HepG2 (cell line): ENCODE data around the gene KLF11. TPM values are rescaled to one million over a fixed set of nuclear protein-coding genes. Genes with fewer than 3 reads are reported as not detected.

ENCODE experiments used
- AKNA ChIP-seq: sonication (generic); formaldehyde crosslinking; IDR thresholded peaks from 2 replicates; pipeline ENCODE4 v1.4.0; 2020; ENCODE audit warnings: missing genetic modification reagents, borderline replicate concordance
- MNT ChIP-seq: fragments of 450-650 bp; IDR thresholded peaks from 2 replicates; pipeline ENCODE4 v1.6.1; 2016
- NR2C2 ChIP-seq: sonication (generic); formaldehyde crosslinking; IDR thresholded peaks from 2 replicates; pipeline ENCODE4 v1.4.0; 2020; ENCODE audit warnings: missing genetic modification reagents, mild to moderate bottlenecking, moderate library complexity, borderline replicate concordance
- ZC3H4 ChIP-seq: sonication (generic); formaldehyde crosslinking; IDR thresholded peaks from 2 replicates; pipeline ENCODE4 v1.4.0; 2020; ENCODE audit warnings: missing genetic modification reagents, borderline replicate concordance
- ZNF136 ChIP-seq: sonication (generic); formaldehyde crosslinking; IDR thresholded peaks from 2 replicates; pipeline ENCODE4 v1.8.1; 2022; ENCODE audit warnings: low read depth, mild to moderate bottlenecking, moderate library complexity, missing genetic modification reagents
- polyA plus RNA-seq, 8 experiments: library from polyadenylated mRNA; depleted of rRNA in 3 of 8; stranded (reverse) in 7 of 8; unstranded in 1 of 8; fragments of >200 nt; fragmentation: Illumina TruSeq in 4 of 8; extraction: Trizol in 4 of 8; gene quantifications; 2 replicates each; pipeline versions ENCODE4 v1.2.1 to v1.2.3, GENCODE V29; 2011 to 2016; ENCODE audit warnings: low read depth in 4 of 8, missing spikeins in 1 of 8, mixed read lengths in 1 of 8; ENCODE audit not compliant: insufficient read depth in 1 of 8
- total RNA-seq, 5 experiments: library from RNA; depleted of rRNA; stranded (reverse); fragments of >200 nt; fragmentation: Illumina TruSeq; extraction: Trizol; gene quantifications; 2 replicates each; pipeline ENCODE4 v1.2.3, GENCODE V29; 2016; ENCODE audit warnings: low read depth in 1 of 5
- TF ChIP-seq, protein P1 (sequence below), 2 experiments: sonication (generic) in 1 of 2; formaldehyde crosslinking in 1 of 2; IDR thresholded peaks; 2 replicates each; pipeline versions ENCODE4 v1.6.1 to v1.9.0; 2014 to 2022; ENCODE audit warnings: antibody characterized with exemption in 1 of 2, borderline replicate concordance in 1 of 2, inconsistent platforms in 1 of 2, low read depth in 1 of 2, missing genetic modification reagents in 1 of 2
- TF ChIP-seq, protein P2 (sequence below): sonication (generic); formaldehyde crosslinking; IDR thresholded peaks from 2 replicates; pipeline ENCODE4 v1.4.0; 2020; ENCODE audit warnings: mild to moderate bottlenecking, low read depth, missing genetic modification reagents
- TF ChIP-seq, protein P3 (sequence below): sonication (generic); formaldehyde crosslinking; IDR thresholded peaks from 2 replicates; pipeline ENCODE4 v1.5.0; 2020; ENCODE audit warnings: mild to moderate bottlenecking, missing genetic modification reagents

The KLF11 gene
- total and polyA plus RNA-seq, 2 of the 13 experiments (the other 11 are each of a cell fraction or from before 2014, with no cell fraction given) = 2.5 to 11.8 TPM

- TF ChIP-seq, protein P1, sequence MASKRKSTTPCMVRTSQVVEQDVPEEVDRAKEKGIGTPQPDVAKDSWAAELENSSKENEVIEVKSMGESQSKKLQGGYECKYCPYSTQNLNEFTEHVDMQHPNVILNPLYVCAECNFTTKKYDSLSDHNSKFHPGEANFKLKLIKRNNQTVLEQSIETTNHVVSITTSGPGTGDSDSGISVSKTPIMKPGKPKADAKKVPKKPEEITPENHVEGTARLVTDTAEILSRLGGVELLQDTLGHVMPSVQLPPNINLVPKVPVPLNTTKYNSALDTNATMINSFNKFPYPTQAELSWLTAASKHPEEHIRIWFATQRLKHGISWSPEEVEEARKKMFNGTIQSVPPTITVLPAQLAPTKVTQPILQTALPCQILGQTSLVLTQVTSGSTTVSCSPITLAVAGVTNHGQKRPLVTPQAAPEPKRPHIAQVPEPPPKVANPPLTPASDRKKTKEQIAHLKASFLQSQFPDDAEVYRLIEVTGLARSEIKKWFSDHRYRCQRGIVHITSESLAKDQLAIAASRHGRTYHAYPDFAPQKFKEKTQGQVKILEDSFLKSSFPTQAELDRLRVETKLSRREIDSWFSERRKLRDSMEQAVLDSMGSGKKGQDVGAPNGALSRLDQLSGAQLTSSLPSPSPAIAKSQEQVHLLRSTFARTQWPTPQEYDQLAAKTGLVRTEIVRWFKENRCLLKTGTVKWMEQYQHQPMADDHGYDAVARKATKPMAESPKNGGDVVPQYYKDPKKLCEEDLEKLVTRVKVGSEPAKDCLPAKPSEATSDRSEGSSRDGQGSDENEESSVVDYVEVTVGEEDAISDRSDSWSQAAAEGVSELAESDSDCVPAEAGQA (IDR thresholded peaks at IDR 0.05; ENCODE audit: low read depth) = no peak
- TF ChIP-seq, protein P1 (CRISPR knock-in tag; IDR thresholded peaks at IDR 0.05; ENCODE audit: borderline replicate concordance) = no peak
- TF ChIP-seq, protein P2, sequence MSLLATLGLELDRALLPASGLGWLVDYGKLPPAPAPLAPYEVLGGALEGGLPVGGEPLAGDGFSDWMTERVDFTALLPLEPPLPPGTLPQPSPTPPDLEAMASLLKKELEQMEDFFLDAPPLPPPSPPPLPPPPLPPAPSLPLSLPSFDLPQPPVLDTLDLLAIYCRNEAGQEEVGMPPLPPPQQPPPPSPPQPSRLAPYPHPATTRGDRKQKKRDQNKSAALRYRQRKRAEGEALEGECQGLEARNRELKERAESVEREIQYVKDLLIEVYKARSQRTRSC (CRISPR knock-in tag) = no peak
- TF ChIP-seq MNT (no peak), ZNF136 (CRISPR knock-in tag) (no peak), ZC3H4 (CRISPR knock-in tag) (no peak), NR2C2 (CRISPR knock-in tag) (no peak), AKNA (no peak)
- TF ChIP-seq, protein P3, sequence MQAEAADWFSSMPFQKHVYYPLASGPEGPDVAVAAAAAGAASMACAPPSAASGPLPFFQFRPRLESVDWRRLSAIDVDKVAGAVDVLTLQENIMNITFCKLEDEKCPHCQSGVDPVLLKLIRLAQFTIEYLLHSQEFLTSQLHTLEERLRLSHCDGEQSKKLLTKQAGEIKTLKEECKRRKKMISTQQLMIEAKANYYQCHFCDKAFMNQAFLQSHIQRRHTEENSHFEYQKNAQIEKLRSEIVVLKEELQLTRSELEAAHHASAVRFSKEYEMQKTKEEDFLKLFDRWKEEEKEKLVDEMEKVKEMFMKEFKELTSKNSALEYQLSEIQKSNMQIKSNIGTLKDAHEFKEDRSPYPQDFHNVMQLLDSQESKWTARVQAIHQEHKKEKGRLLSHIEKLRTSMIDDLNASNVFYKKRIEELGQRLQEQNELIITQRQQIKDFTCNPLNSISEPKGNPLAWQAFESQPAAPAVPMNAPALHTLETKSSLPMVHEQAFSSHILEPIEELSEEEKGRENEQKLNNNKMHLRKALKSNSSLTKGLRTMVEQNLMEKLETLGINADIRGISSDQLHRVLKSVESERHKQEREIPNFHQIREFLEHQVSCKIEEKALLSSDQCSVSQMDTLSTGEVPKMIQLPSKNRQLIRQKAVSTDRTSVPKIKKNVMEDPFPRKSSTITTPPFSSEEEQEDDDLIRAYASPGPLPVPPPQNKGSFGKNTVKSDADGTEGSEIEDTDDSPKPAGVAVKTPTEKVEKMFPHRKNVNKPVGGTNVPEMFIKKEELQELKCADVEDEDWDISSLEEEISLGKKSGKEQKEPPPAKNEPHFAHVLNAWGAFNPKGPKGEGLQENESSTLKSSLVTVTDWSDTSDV (CRISPR knock-in tag) = no peak
Observed at GRCh38 chr2:10072656-10073480, 29.5 kb downstream of the KLF11 start (continued).
